GM23338 (cell line): ENCODE measurements around the gene CYTH1.

ENCODE experiments used
- CREB1 ChIP-seq: fragments of 250-450 bp; sonication (Bioruptor Pico); IDR thresholded peaks from 2 replicates; pipeline ENCODE4 v1.5.0; 2020; ENCODE audit warnings: low read depth, mild to moderate bottlenecking, moderate library complexity
- CTCF ChIP-seq, 2 experiments: fragments of 200-600 bp in 1 of 2; sonication (generic) in 1 of 2; conservative IDR thresholded peaks; 2 replicates each; pipeline versions ENCODE4 v1.5.1 to v1.6.1; 2016 to 2017; ENCODE audit warnings: antibody characterized with exemption in 2 of 2, low read depth in 2 of 2, mild to moderate bottlenecking in 2 of 2, moderate library complexity in 1 of 2
- ETS1 ChIP-seq: IDR thresholded peaks from 2 replicates; pipeline ENCODE4 v1.6.1; 2016; ENCODE audit warnings: antibody characterized with exemption
- EZH2 ChIP-seq: fragments of 200-600 bp; sonication (generic); IDR thresholded peaks from one replicate; pipeline ENCODE4 v1.8.0; 2017; ENCODE audit warnings: antibody characterized with exemption, mild to moderate bottlenecking, low read depth; ENCODE audit not compliant: unreplicated experiment
- EZH2phosphoT487 ChIP-seq: fragments of 200-600 bp; sonication (generic); IDR thresholded peaks from one replicate; pipeline ENCODE4 v1.8.1; 2018; ENCODE audit warnings: antibody characterized with exemption; ENCODE audit not compliant: unreplicated experiment
- JUNB ChIP-seq: IDR thresholded peaks from one replicate; pipeline ENCODE4 v1.6.1; 2016; ENCODE audit warnings: antibody characterized with exemption; ENCODE audit not compliant: unreplicated experiment
- NANOG ChIP-seq: IDR thresholded peaks from 2 replicates; pipeline ENCODE4 v1.6.1; 2016; ENCODE audit warnings: antibody characterized with exemption, borderline replicate concordance
- POLR2AphosphoS5 ChIP-seq: IDR thresholded peaks from 2 replicates; pipeline ENCODE4 v1.6.1; 2016; ENCODE audit warnings: antibody characterized with exemption, low read depth
- STAT1 ChIP-seq: IDR thresholded peaks from one replicate; pipeline ENCODE4 v1.6.1; 2016; ENCODE audit warnings: antibody characterized with exemption; ENCODE audit not compliant: unreplicated experiment
- ZNF114 ChIP-seq: fragments of 250-450 bp; sonication (Bioruptor Pico); IDR thresholded peaks from 2 replicates; pipeline ENCODE4 v1.5.0; 2020; ENCODE audit warnings: mild to moderate bottlenecking, moderate library complexity
- ZNF331 ChIP-seq: fragments of 250-450 bp; sonication (Bioruptor Pico); IDR thresholded peaks from 2 replicates; pipeline ENCODE4 v1.5.0; 2020; ENCODE audit warnings: low read depth, mild to moderate bottlenecking, moderate library complexity
- TF ChIP-seq, protein P1 (sequence below): IDR thresholded peaks from one replicate; pipeline ENCODE4 v1.6.1; 2018; ENCODE audit warnings: antibody characterized with exemption; ENCODE audit not compliant: unreplicated experiment

GRCh38 chr17:78645421-78646295 lies 136.4 kb downstream of the CYTH1 start:
- no peak for TF ChIP-seq CTCF (conservative IDR thresholded peaks at IDR 0.05; ENCODE audit: low read depth in 2 of 2)
- TF ChIP-seq JUNB: no peak
- TF ChIP-seq EZH2: no peak
- TF ChIP-seq POLR2AphosphoS5: no peak
- no peak for TF ChIP-seq STAT1
- TF ChIP-seq, protein P1, sequence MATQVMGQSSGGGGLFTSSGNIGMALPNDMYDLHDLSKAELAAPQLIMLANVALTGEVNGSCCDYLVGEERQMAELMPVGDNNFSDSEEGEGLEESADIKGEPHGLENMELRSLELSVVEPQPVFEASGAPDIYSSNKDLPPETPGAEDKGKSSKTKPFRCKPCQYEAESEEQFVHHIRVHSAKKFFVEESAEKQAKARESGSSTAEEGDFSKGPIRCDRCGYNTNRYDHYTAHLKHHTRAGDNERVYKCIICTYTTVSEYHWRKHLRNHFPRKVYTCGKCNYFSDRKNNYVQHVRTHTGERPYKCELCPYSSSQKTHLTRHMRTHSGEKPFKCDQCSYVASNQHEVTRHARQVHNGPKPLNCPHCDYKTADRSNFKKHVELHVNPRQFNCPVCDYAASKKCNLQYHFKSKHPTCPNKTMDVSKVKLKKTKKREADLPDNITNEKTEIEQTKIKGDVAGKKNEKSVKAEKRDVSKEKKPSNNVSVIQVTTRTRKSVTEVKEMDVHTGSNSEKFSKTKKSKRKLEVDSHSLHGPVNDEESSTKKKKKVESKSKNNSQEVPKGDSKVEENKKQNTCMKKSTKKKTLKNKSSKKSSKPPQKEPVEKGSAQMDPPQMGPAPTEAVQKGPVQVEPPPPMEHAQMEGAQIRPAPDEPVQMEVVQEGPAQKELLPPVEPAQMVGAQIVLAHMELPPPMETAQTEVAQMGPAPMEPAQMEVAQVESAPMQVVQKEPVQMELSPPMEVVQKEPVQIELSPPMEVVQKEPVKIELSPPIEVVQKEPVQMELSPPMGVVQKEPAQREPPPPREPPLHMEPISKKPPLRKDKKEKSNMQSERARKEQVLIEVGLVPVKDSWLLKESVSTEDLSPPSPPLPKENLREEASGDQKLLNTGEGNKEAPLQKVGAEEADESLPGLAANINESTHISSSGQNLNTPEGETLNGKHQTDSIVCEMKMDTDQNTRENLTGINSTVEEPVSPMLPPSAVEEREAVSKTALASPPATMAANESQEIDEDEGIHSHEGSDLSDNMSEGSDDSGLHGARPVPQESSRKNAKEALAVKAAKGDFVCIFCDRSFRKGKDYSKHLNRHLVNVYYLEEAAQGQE: no peak
- no peak for TF ChIP-seq EZH2phosphoT487
- TF ChIP-seq ZNF114 (CRISPR knock-in tag): no peak
- TF ChIP-seq ZNF331 (CRISPR knock-in tag): no peak
- TF ChIP-seq ETS1: no peak
- 0 out of 2 replicates have a peak, but pooled peaks have one; percentile 33 for TF ChIP-seq CREB1 (CRISPR knock-in tag)
- TF ChIP-seq NANOG: no peak
